Measurements from ENCODE around the gene HS3ST5.

- TF ChIP-seq CTCF (IDR thresholded peaks at IDR 0.05) (no peak), POLR2A (IDR thresholded peaks at IDR 0.05) (no peak)
Observed at GRCh38 chr6:114125576-114125975, 217.2 kb downstream of the HS3ST5 start.

All from esophagus squamous epithelium (tissue), 4 donors.